HepG2 (cell line): Measurements from ENCODE around the gene TUBGCP6. TPM values are rescaled to one million over a fixed set of nuclear protein-coding genes. Genes with fewer than 3 reads are reported as not detected.

Experiments
- ATAC-seq: fragments of 200-7000 bp; cut with Tn5 transposase; 3 replicates; pipeline ENCODE4 v1.9.1; 2020; ENCODE audit warnings: mild to moderate bottlenecking, moderate library complexity
- BruUV-seq: library from RNA; stranded (reverse); fragments of 400-500 nt; replicated peaks from 2 replicates; lab custom pipeline; 2021; lab: Mats Ljungman, UMichigan
- CTCF ChIA-PET: fragments of 300-600 bp; formaldehyde crosslinking; extraction: SDS; loops from one replicate; lab custom pipeline; 2021; ENCODE audit warnings: low total read pairs, inconsistent platforms, low intra/inter-chr PET ratio; lab: Yijun Ruan, JAX
- POLR2A ChIA-PET: fragments of 350-600 bp; sonication (Branson Sonifier 250); formaldehyde crosslinking; loops from one replicate; lab custom pipeline; 2020; ENCODE audit warnings: antibody characterized with exemption, inconsistent platforms; lab: Yijun Ruan, JAX
- DNase-seq: peaks from one replicate; pipeline ENCODE4 v3.0.0-alpha.2; 2015; ENCODE audit warnings: low spot score
- FAIRE-seq: peaks from 3 replicates; lab custom pipeline; 2011; peaks lifted over from hg19 to GRCh38; lab: Jason Lieb, UNC
- H2AFZ ChIP-seq: one replicate; pipeline ENCODE4 v1.6.1; 2011; ENCODE audit warnings: low read length, inconsistent platforms
- H3K27ac ChIP-seq: fragments of 300-600 bp; 3 replicates; pipeline ENCODE4 v1.8.0; 2011; ENCODE audit warnings: mixed run types, mild to moderate bottlenecking, mixed read lengths, low read length, inconsistent platforms; ENCODE audit not compliant: insufficient read depth; ENCODE audit errors: extremely low read length
- H3K27me3 ChIP-seq, 2 experiments: fragments of 200-600 bp in 1 of 2; 2 replicates in 1 of 2; 3 replicates in 1 of 2; pipeline versions ENCODE4 v1.6.0 to v1.8.0; 2011; ENCODE audit warnings: low read length in 2 of 2, mild to moderate bottlenecking in 2 of 2, moderate library complexity in 2 of 2, inconsistent platforms in 1 of 2; ENCODE audit not compliant: insufficient read depth in 2 of 2, control insufficient read depth in 1 of 2
- H3K36me3 ChIP-seq, 2 experiments: fragments of 200-600 bp in 1 of 2; replicated peaks in 1 of 2; 2 replicates in 1 of 2; 3 replicates in 1 of 2; pipeline versions ENCODE4 v1.5.1 to v1.8.0; 2011; ENCODE audit warnings: low read length in 2 of 2, inconsistent platforms in 1 of 2; ENCODE audit not compliant: insufficient read depth in 2 of 2, control insufficient read depth in 1 of 2
- H3K4me1 ChIP-seq: 2 replicates; pipeline ENCODE4 v1.5.1; 2012; ENCODE audit warnings: low read length, inconsistent platforms; ENCODE audit not compliant: insufficient read depth
- H3K4me2 ChIP-seq: 2 replicates; pipeline ENCODE4 v1.6.0; 2011; ENCODE audit warnings: low read depth, low read length, inconsistent platforms
- H3K4me3 ChIP-seq, 3 experiments: fragments of 200-600 bp in 1 of 3; sonication (generic), shearing (Covaris generic) in 1 of 3; replicated peaks in 1 of 3; 2 replicates each; pipeline ENCODE4 v1.5.1; 2011 to 2016; ENCODE audit warnings: low read length in 3 of 3, inconsistent platforms in 2 of 3, low read depth in 2 of 3, mild to moderate bottlenecking in 2 of 3, control low read depth in 1 of 3, mixed read lengths in 1 of 3; ENCODE audit not compliant: insufficient read depth in 1 of 3
- H3K79me2 ChIP-seq: one replicate; pipeline ENCODE4 v1.6.1; 2011; ENCODE audit warnings: low read length, inconsistent platforms; ENCODE audit not compliant: insufficient read depth
- H3K9ac ChIP-seq: 2 replicates; pipeline ENCODE4 v1.6.0; 2011; ENCODE audit warnings: mild to moderate bottlenecking, low read depth, low read length, inconsistent platforms; ENCODE audit not compliant: insufficient read depth
- H3K9me3 ChIP-seq: 2 replicates; pipeline ENCODE4 v1.5.1; 2012; ENCODE audit warnings: mild to moderate bottlenecking, low read length
- H4K20me1 ChIP-seq: 2 replicates; pipeline ENCODE4 v1.6.0; 2011; ENCODE audit warnings: inconsistent platforms, mild to moderate bottlenecking, low read length, moderate library complexity; ENCODE audit not compliant: insufficient read depth
- BHLHE40 ChIP-seq: IDR thresholded peaks from 2 replicates; pipeline ENCODE4 v1.6.1; 2011; ENCODE audit warnings: low read length, improper control_type of control experiment
- CCDC6 ChIP-seq: sonication (generic); formaldehyde crosslinking; IDR thresholded peaks from 2 replicates; pipeline ENCODE4 v1.8.1; 2022; ENCODE audit warnings: mild to moderate bottlenecking, missing genetic modification reagents, moderate library complexity
- XBP1 ChIP-seq: sonication (generic); formaldehyde crosslinking; IDR thresholded peaks from 2 replicates; pipeline ENCODE4 v1.5.0; 2020; ENCODE audit warnings: missing genetic modification reagents
- WGBS: methylation state at CpG from one replicate; pipeline ENCODE4 v1.1.6; 2017; ENCODE audit warnings: low lambda C conversion rate; 5-methylcytosine and 5-hydroxymethylcytosine counted together
- in situ Hi-C: cut with HindIII; loops from 2 replicates; pipeline ENCODE4 v1.10.0; 2017; ENCODE audit warnings: low pct_unique_long_range_greater_than_20kb; ENCODE audit not compliant: extremely low pct_ligation_motif_present
- intact Hi-C: fragments of 100-400 bp; cut with micrococcal nuclease; formaldehyde crosslinking; loops from one replicate; pipeline ENCODE4 v1.10.0; 2022; ENCODE audit not compliant: unreplicated experiment
- polyA plus RNA-seq, 8 experiments: library from polyadenylated mRNA; depleted of rRNA in 3 of 8; stranded (reverse) in 7 of 8; unstranded in 1 of 8; fragments of >200 nt; fragmentation: Illumina TruSeq in 4 of 8; extraction: Trizol in 4 of 8; gene quantifications; 2 replicates each; pipeline versions ENCODE4 v1.2.1 to v1.2.3, GENCODE V29; 2011 to 2016; ENCODE audit warnings: low read depth in 4 of 8, missing spikeins in 1 of 8, mixed read lengths in 1 of 8; ENCODE audit not compliant: insufficient read depth in 1 of 8
- total RNA-seq, 5 experiments: library from RNA; depleted of rRNA; stranded (reverse); fragments of >200 nt; fragmentation: Illumina TruSeq; extraction: Trizol; gene quantifications; 2 replicates each; pipeline ENCODE4 v1.2.3, GENCODE V29; 2016; ENCODE audit warnings: low read depth in 1 of 5
- TF ChIP-seq, protein P1 (sequence below), 2 experiments: IDR thresholded peaks; 2 replicates each; pipeline ENCODE4 v1.6.1; 2011 to 2012; ENCODE audit warnings: low read length in 2 of 2, borderline replicate concordance in 1 of 2, low read depth in 1 of 2, mild to moderate bottlenecking in 1 of 2, moderate library complexity in 1 of 2

TUBGCP6 gene
- total and polyA plus RNA-seq, 2 of the 13 experiments (the other 11 are each of a cell fraction or from before 2014, with no cell fraction given): 14.6 to 15.7 TPM

DNA sequence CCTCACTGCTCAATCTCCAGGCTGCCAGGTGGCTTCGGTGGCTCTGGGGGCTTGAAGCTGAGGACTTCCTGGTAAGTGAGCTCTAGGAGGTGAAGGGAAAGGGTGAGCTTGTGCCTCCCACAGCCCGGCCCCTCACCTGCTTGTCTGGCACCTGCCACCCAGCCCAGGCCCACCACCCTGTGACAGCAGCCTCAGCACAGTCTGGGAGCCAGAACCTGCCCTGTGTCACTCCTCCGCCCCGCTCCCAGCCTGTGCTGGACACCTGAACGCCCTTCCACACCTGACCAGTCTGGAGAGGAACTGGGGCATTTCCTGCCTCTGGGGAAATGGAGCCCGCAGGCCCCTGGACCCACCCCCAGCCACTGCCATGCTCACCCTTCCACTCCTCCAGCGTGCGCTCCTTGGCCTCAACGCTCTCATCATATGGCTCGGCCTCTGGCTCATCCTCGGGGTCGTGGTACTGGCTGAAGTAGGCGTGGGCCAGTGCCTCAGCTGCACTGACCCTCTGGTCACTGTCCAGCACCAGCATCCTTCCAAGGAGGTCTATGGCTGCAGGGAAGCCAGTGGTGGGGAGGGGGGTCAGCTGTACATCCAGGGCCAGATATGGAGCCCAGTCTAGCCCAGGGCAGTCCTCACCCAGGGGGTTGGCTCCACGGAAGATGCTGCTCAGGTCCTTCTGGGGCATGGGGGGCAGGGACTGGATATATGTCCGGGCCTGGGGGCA is 20.3 kb upstream of the TUBGCP6 start:
- CTCF ChIA-PET: no interaction called here

More for the DNA sequence above, 20.3 kb upstream of the TUBGCP6 start:
- no TSS peak for BruUV-seq
- WGBS: 20% methylated on average over 4 of the region's 15 CpGs
- no peak overlapping the region for H3K4me2 ChIP-seq
- no peak for ATAC-seq
- H3K4me1 ChIP-seq: peaks cover 45% of the 10 kb centered on the region
- intact Hi-C loops: no loop called here
- no peak overlapping the region for H2AFZ ChIP-seq
- H3K4me3 ChIP-seq: no peak overlapping the region
- no peak for DNase-seq
- peaks cover 19 to 57% of the 10 kb centered on the region in 2 experiments for H3K27me3 ChIP-seq
- TF ChIP-seq CCDC6 (CRISPR knock-in tag): no peak
- TF ChIP-seq BHLHE40: no peak
- no peak for TF ChIP-seq XBP1
- TF ChIP-seq, protein P1, sequence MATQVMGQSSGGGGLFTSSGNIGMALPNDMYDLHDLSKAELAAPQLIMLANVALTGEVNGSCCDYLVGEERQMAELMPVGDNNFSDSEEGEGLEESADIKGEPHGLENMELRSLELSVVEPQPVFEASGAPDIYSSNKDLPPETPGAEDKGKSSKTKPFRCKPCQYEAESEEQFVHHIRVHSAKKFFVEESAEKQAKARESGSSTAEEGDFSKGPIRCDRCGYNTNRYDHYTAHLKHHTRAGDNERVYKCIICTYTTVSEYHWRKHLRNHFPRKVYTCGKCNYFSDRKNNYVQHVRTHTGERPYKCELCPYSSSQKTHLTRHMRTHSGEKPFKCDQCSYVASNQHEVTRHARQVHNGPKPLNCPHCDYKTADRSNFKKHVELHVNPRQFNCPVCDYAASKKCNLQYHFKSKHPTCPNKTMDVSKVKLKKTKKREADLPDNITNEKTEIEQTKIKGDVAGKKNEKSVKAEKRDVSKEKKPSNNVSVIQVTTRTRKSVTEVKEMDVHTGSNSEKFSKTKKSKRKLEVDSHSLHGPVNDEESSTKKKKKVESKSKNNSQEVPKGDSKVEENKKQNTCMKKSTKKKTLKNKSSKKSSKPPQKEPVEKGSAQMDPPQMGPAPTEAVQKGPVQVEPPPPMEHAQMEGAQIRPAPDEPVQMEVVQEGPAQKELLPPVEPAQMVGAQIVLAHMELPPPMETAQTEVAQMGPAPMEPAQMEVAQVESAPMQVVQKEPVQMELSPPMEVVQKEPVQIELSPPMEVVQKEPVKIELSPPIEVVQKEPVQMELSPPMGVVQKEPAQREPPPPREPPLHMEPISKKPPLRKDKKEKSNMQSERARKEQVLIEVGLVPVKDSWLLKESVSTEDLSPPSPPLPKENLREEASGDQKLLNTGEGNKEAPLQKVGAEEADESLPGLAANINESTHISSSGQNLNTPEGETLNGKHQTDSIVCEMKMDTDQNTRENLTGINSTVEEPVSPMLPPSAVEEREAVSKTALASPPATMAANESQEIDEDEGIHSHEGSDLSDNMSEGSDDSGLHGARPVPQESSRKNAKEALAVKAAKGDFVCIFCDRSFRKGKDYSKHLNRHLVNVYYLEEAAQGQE (IDR thresholded peaks at IDR 0.05; ENCODE audit: borderline replicate concordance in 1 of 2, low read depth in 1 of 2, low read length in 2 of 2): peak; percentile 24 to 43; a peak in 3 of 4 replicates
- H3K9me3 ChIP-seq: no peaks in the 10 kb centered on the region
- peaks cover 4% of the 10 kb centered on the region; the same call in 1 of the 2 replicates for H4K20me1 ChIP-seq
- POLR2A ChIA-PET: no interaction called here
- H3K36me3 ChIP-seq: no peaks in the 10 kb centered on the region
- H3K9ac ChIP-seq: no peak overlapping the region
- FAIRE-seq: no peak
- H3K79me2 ChIP-seq: no peaks in the 10 kb centered on the region
- in situ Hi-C loops: no loop called here
- H3K27ac ChIP-seq: no peak overlapping the region
